IMR-90 (cell line): ENCODE measurements around the gene GATD1. TPM values are rescaled to one million over a fixed set of nuclear protein-coding genes. Genes with fewer than 3 reads are reported as not detected.

Experiments
- ATAC-seq: fragments of 200-7000 bp; cut with Tn5 transposase; 2 replicates; pipeline ENCODE4 v1.9.1; 2020; ENCODE audit warnings: low read depth, mild to moderate bottlenecking, moderate library complexity
- BruUV-seq: library from RNA; stranded (reverse); fragments of 400-500 nt; replicated peaks from 2 replicates; lab custom pipeline; 2021; lab: Mats Ljungman, UMichigan
- CTCF ChIA-PET: fragments of 300-600 bp; formaldehyde crosslinking; extraction: SDS; loops from one replicate; lab custom pipeline; 2021; ENCODE audit warnings: antibody characterized with exemption; lab: Yijun Ruan, JAX
- POLR2A ChIA-PET: fragments of 300-600 bp; sonication (Branson Sonifier 250); formaldehyde crosslinking; loops from one replicate; lab custom pipeline; 2022; ENCODE audit warnings: antibody characterized with exemption; ENCODE audit not compliant: unreplicated experiment; lab: Charles Lee
- DNase-seq: peaks from one replicate; pipeline ENCODE4 v3.0.0; 2013
- H2AFZ ChIP-seq: replicated peaks from 2 replicates; pipeline ENCODE3; 2013; ENCODE audit warnings: low read length, mild to moderate bottlenecking; ENCODE audit not compliant: poor library complexity
- H2AK5ac ChIP-seq: 2 replicates; pipeline ENCODE4 v1.6.1; 2013; ENCODE audit warnings: low read depth, low read length, inconsistent platforms
- H2AK9ac ChIP-seq: replicated peaks from 2 replicates; pipeline ENCODE3; 2013; ENCODE audit warnings: mild to moderate bottlenecking, low read depth, low read length, moderate library complexity; ENCODE audit not compliant: poor library complexity
- H2BK120ac ChIP-seq: 2 replicates; pipeline ENCODE4 v1.6.1; 2013; ENCODE audit warnings: low read depth, low read length, inconsistent platforms
- H2BK15ac ChIP-seq: 3 replicates; pipeline ENCODE4 v1.6.1; 2013; ENCODE audit warnings: low read depth, low read length, inconsistent platforms
- H2BK20ac ChIP-seq: 2 replicates; pipeline ENCODE4 v1.6.1; 2013; ENCODE audit warnings: low read depth, mild to moderate bottlenecking, inconsistent platforms, low read length, moderate library complexity
- H2BK5ac ChIP-seq: 2 replicates; pipeline ENCODE4 v1.6.1; 2013; ENCODE audit warnings: mild to moderate bottlenecking, low read depth, low read length, inconsistent platforms; ENCODE audit not compliant: poor library complexity, severe bottlenecking
- H3K14ac ChIP-seq: replicated peaks from 2 replicates; pipeline ENCODE4 v1.6.1; 2013; ENCODE audit warnings: low read depth, low read length, inconsistent platforms
- H3K18ac ChIP-seq: 2 replicates; pipeline ENCODE4 v1.6.1; 2013; ENCODE audit warnings: low read depth, low read length, control low read depth
- H3K23ac ChIP-seq: 2 replicates; pipeline ENCODE4 v1.6.1; 2013; ENCODE audit warnings: low read depth, low read length, inconsistent platforms
- H3K27ac ChIP-seq: 2 replicates; pipeline ENCODE4 v1.5.1; 2013; ENCODE audit warnings: mild to moderate bottlenecking, control low read depth, low read length; ENCODE audit not compliant: insufficient read depth
- H3K27me3 ChIP-seq: 2 replicates; pipeline ENCODE4 v1.6.1; 2013; ENCODE audit warnings: low read length; ENCODE audit not compliant: control insufficient read depth, insufficient read depth
- H3K36me3 ChIP-seq: 2 replicates; pipeline ENCODE4 v1.6.1; 2013; ENCODE audit warnings: low read length, mixed read lengths; ENCODE audit not compliant: control insufficient read depth, insufficient read depth
- H3K4ac ChIP-seq: 2 replicates; pipeline ENCODE4 v1.6.1; 2013; ENCODE audit warnings: low read depth, low read length, inconsistent platforms
- H3K4me1 ChIP-seq: 2 replicates; pipeline ENCODE4 v1.6.1; 2013; ENCODE audit warnings: low read length, mixed read lengths; ENCODE audit not compliant: control insufficient read depth, insufficient read depth
- H3K4me2 ChIP-seq: 2 replicates; pipeline ENCODE4 v1.6.1; 2013; ENCODE audit warnings: low read depth, mild to moderate bottlenecking, control low read depth, low read length, moderate library complexity
- H3K4me3 ChIP-seq: 2 replicates; pipeline ENCODE4 v1.5.1; 2013; ENCODE audit warnings: low read depth, mild to moderate bottlenecking, control low read depth, low read length, moderate library complexity; ENCODE audit not compliant: insufficient read depth
- H3K56ac ChIP-seq: 2 replicates; pipeline ENCODE4 v1.6.1; 2013; ENCODE audit warnings: low read length, inconsistent platforms; ENCODE audit not compliant: insufficient read depth; ENCODE audit errors: extremely low read depth
- H3K79me1 ChIP-seq, 2 experiments: 2 replicates each; pipeline ENCODE4 v1.6.1; 2013; ENCODE audit warnings: low read length in 2 of 2, inconsistent platforms in 1 of 2, low read depth in 1 of 2
- H3K9ac ChIP-seq: 2 replicates; pipeline ENCODE4 v1.6.1; 2013; ENCODE audit warnings: low read depth, low read length, control low read depth
- H3K9me1 ChIP-seq: 2 replicates; pipeline ENCODE4 v1.6.1; 2013; ENCODE audit warnings: low read length, inconsistent platforms; ENCODE audit not compliant: insufficient read depth
- H3K9me3 ChIP-seq: 2 replicates; pipeline ENCODE4 v1.6.1; 2013; ENCODE audit warnings: low read length; ENCODE audit not compliant: control insufficient read depth, insufficient read depth
- H4K20me1 ChIP-seq: 2 replicates; pipeline ENCODE4 v1.6.1; 2013; ENCODE audit warnings: low read length, inconsistent platforms; ENCODE audit not compliant: insufficient read depth
- H4K5ac ChIP-seq: 2 replicates; pipeline ENCODE4 v1.6.1; 2013; ENCODE audit warnings: mild to moderate bottlenecking, low read depth, low read length, control low read depth
- H4K8ac ChIP-seq, 2 experiments: 2 replicates each; pipeline ENCODE4 v1.6.1; 2013; ENCODE audit warnings: low read depth in 2 of 2, low read length in 2 of 2, control low read depth in 1 of 2, inconsistent platforms in 1 of 2
- H4K91ac ChIP-seq: 2 replicates; pipeline ENCODE4 v1.6.1; 2013; ENCODE audit warnings: low read depth, low read length, inconsistent platforms; ENCODE audit not compliant: insufficient read depth
- BHLHE40 ChIP-seq: fragments of 150-350 bp; IDR thresholded peaks from 2 replicates; pipeline ENCODE4 v1.6.1; 2016; ENCODE audit warnings: mild to moderate bottlenecking, low read depth, low read length
- CEBPB ChIP-seq: IDR thresholded peaks from 2 replicates; pipeline ENCODE4 v1.6.1; 2012; ENCODE audit warnings: low read depth, low read length, improper control_type of control experiment
- CTCF ChIP-seq: conservative IDR thresholded peaks from 2 replicates; pipeline ENCODE4 v1.5.1; 2012; ENCODE audit warnings: mild to moderate bottlenecking, low read depth, low read length, improper control_type of control experiment
- ELK1 ChIP-seq: fragments of 150-350 bp; IDR thresholded peaks from 2 replicates; pipeline ENCODE4 v1.6.1; 2016; ENCODE audit warnings: low read depth, mild to moderate bottlenecking, low read length, moderate library complexity, borderline replicate concordance
- MAFK ChIP-seq: IDR thresholded peaks from 2 replicates; pipeline ENCODE4 v1.6.1; 2012; ENCODE audit warnings: low read depth, low read length, improper control_type of control experiment
- MAZ ChIP-seq: IDR thresholded peaks from 2 replicates; pipeline ENCODE4 v1.6.1; 2012; ENCODE audit warnings: low read depth, mild to moderate bottlenecking, low read length, improper control_type of control experiment, moderate library complexity, borderline replicate concordance
- MXI1 ChIP-seq: IDR thresholded peaks from 2 replicates; pipeline ENCODE4 v1.6.1; 2012; ENCODE audit warnings: low read depth, mild to moderate bottlenecking, low read length, moderate library complexity, borderline replicate concordance
- RCOR1 ChIP-seq: IDR thresholded peaks from 2 replicates; pipeline ENCODE4 v1.6.1; 2012; ENCODE audit warnings: mild to moderate bottlenecking, low read length, improper control_type of control experiment; ENCODE audit not compliant: insufficient replicate concordance
- RFX5 ChIP-seq: IDR thresholded peaks from 2 replicates; pipeline ENCODE4 v1.8.0; 2012; ENCODE audit warnings: low read depth, mild to moderate bottlenecking, low read length, moderate library complexity
- SMC3 ChIP-seq: fragments of 150-350 bp; IDR thresholded peaks from 2 replicates; pipeline ENCODE4 v1.6.1; 2016; ENCODE audit warnings: low read depth, mild to moderate bottlenecking, antibody characterized with exemption, low read length, moderate library complexity
- WGBS, 2 experiments: methylation state at CpG; one replicate each; pipeline versions ENCODE4 v1.1.5 to v1.1.7; 2013; ENCODE audit warnings: missing lambda C conversion rate in 2 of 2; ENCODE audit not compliant: insufficient read length in 1 of 2; ENCODE audit errors: extremely low coverage in 2 of 2; 5-methylcytosine and 5-hydroxymethylcytosine counted together
- dilution Hi-C: fragments of 300-500 bp; cut with HindIII; formaldehyde crosslinking; loops from one replicate; pipeline ENCODE4 v1.14.3; 2018; ENCODE audit warnings: low sequenced_read_pairs; ENCODE audit not compliant: unreplicated experiment
- in situ Hi-C: fragments of 300-500 bp; cut with MboI; formaldehyde crosslinking; loops from 3 replicates; pipeline ENCODE4 v1.14.3; 2019; ENCODE audit warnings: low sequenced_read_pairs, inconsistent platforms, mixed read lengths
- intact Hi-C: fragments of 100-400 bp; cut with micrococcal nuclease; formaldehyde crosslinking; loops from 2 replicates; pipeline ENCODE4 v1.10.0; 2022
- polyA plus RNA-seq, 3 experiments: library from polyadenylated mRNA; depleted of rRNA; stranded (reverse); fragments of >200 nt; gene quantifications; 2 replicates each; pipeline ENCODE4 v1.2.3, GENCODE V29; 2012; ENCODE audit warnings: low replicate concordance in 1 of 3
- total RNA-seq: library from RNA; depleted of rRNA; stranded (reverse); fragments of >200 nt; gene quantifications from 2 replicates; pipeline ENCODE4 v1.2.3, GENCODE V29; 2012

The GATD1 gene
- total and polyA plus RNA-seq, 2 of the 4 experiments (the other 2 are of a cell fraction) = 3.0 to 52.5 TPM

DNA sequence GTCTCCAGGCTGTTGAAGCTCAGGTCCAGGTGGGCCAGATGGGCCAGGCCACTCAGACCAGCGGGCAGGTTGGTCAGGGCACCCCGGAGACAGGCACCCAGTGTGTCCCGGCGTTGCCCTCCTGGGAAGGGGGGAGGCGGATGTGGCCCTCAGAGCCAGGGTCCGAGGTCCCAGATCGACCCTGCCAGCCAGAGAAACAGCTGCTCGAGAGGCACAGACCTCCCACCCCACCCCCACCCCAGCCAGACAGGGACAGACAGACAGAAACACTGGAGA, 26.1 kb upstream of the GATD1 start:
- Histone ChIP-seq H3K27me3 (no peaks in the 10 kb centered on the region), H2BK15ac (no peak overlapping the region), H3K9me1 (no peaks in the 10 kb centered on the region), H4K8ac (peak overlapping the region in 1 of 2 experiments; percentile 32; a peak in 1 of 4 replicates), H3K36me3 (peaks cover 26% of the 10 kb centered on the region), H3K14ac (peak overlapping the region; percentile 52; the same call in 1 of the 2 replicates), H2BK5ac (peak overlapping the region; percentile 57), H3K4me1 (peaks cover 16% of the 10 kb centered on the region), H3K9me3 (no peaks in the 10 kb centered on the region), H2AFZ (peak overlapping the region; percentile 63), H4K20me1 (no peaks in the 10 kb centered on the region), H3K4ac (0 out of 2 replicates have a peak overlapping the region, but pooled peaks have one; percentile 87), H3K23ac (no peak overlapping the region), H3K18ac (no peak overlapping the region), H2AK9ac (peak overlapping the region; percentile 90), H3K9ac (peak overlapping the region; percentile 23; the same call in 1 of the 2 replicates), H4K91ac (peak overlapping the region; percentile 15; the same call in 1 of the 2 replicates), H3K4me3 (no peak overlapping the region), H2AK5ac (peak overlapping the region; percentile 35; the same call in 1 of the 2 replicates), H3K4me2 (peak overlapping the region; percentile 99), H4K5ac (no peak overlapping the region), H3K79me1 (peaks cover 3 to 36% of the 10 kb centered on the region in 2 experiments; a peak in 3 of 4 replicates), H2BK120ac (no peak overlapping the region), H3K56ac (no peak overlapping the region), H2BK20ac (no peak overlapping the region), H3K27ac (no peak overlapping the region)
- ChIA-PET POLR2A (interaction anchor here (0.6 kb wide), 1 partner anchor 38 kb away, joined by 3 read pairs; no protein-coding TSS in a partner anchor), CTCF (no interaction called here)
- in situ Hi-C loops = no loop called here
- TF ChIP-seq CTCF (no peak), MAZ (no peak), ELK1 (no peak), RCOR1 (no peak), MXI1 (no peak), CEBPB (no peak), RFX5 (no peak), SMC3 (no peak), BHLHE40 (no peak), MAFK (no peak)
- dilution Hi-C loops = no loop called here
- WGBS, 2 experiments = 100% methylated on average over 1 of the region's 8 CpGs; no CpG with 5 or more reads in 1 of the 2 experiments
- BruUV-seq = no TSS peak
- intact Hi-C loops = no loop called here
- DNase-seq (no peak), ATAC-seq (no peak)
